ENCODE measurements around the gene ZNF662.

Gene ZNF662

GRCh38 chr3:42871592-42872196 is 34.2 kb upstream of the ZNF662 start:
- DNase-seq (ENCODE audit: low read depth) = no peak
- TF ChIP-seq CTCF (IDR thresholded peaks at IDR 0.05; ENCODE audit: insufficient read depth, low read depth, low read length, missing control alignments) = no peak
- H3K4me3 ChIP-seq (ENCODE audit: low read length) = no peak overlapping the region

GRCh38 chr3:42872718-42873117 is 33.2 kb upstream of the ZNF662 start:
- no peak for TF ChIP-seq CTCF (IDR thresholded peaks at IDR 0.05; ENCODE audit: insufficient read depth, low read depth, low read length, missing control alignments)
- no peak for DNase-seq (ENCODE audit: low read depth)

GRCh38 chr3:42873221-42873982 is 32.5 kb upstream of the ZNF662 start:
- no peak for TF ChIP-seq CTCF (IDR thresholded peaks at IDR 0.05; ENCODE audit: insufficient read depth, low read depth, low read length, missing control alignments)
- no peak for DNase-seq (ENCODE audit: low read depth)
- H3K4me3 ChIP-seq (ENCODE audit: low read length) = no peak overlapping the region

More at GRCh38 chr3:42872718-42873117, 33.2 kb upstream of the ZNF662 start:
- H3K4me3 ChIP-seq (ENCODE audit: low read length) = no peak overlapping the region

GRCh38 chr3:42874749-42875148 is 31.2 kb upstream of the ZNF662 start:
- H3K4me3 ChIP-seq (ENCODE audit: low read length) = no peak overlapping the region
- no peak for TF ChIP-seq CTCF (IDR thresholded peaks at IDR 0.05; ENCODE audit: insufficient read depth, low read depth, low read length, missing control alignments)
- no peak for DNase-seq (ENCODE audit: low read depth)

GRCh38 chr3:42875325-42876151 is 30.4 kb upstream of the ZNF662 start, which contains the start of gene CYP8B1:
CYP8B1 (minus strand) TSS chr3:42875879; CDS start chr3:42875816, 63 bp downstream.
- no peak for DNase-seq (ENCODE audit: low read depth)
- H3K4me3 ChIP-seq (ENCODE audit: low read length) = no peak within 1 kb of the TSS
- TF ChIP-seq CTCF (IDR thresholded peaks at IDR 0.05; ENCODE audit: insufficient read depth, low read depth, low read length, missing control alignments) = no peak

- no peak overlapping the region for H3K4me3 ChIP-seq (ENCODE audit: low read length)
- DNase-seq (ENCODE audit: low read depth) = no peak
- no peak for TF ChIP-seq CTCF (IDR thresholded peaks at IDR 0.05; ENCODE audit: insufficient read depth, low read depth, low read length, missing control alignments)
Measured at GRCh38 chr3:42876401-42876800, 29.5 kb upstream of the ZNF662 start.

Data from epithelial cell of esophagus (primary cell).